ENCODE data around the gene SNRPD3.

Gene SNRPD3

DNA sequence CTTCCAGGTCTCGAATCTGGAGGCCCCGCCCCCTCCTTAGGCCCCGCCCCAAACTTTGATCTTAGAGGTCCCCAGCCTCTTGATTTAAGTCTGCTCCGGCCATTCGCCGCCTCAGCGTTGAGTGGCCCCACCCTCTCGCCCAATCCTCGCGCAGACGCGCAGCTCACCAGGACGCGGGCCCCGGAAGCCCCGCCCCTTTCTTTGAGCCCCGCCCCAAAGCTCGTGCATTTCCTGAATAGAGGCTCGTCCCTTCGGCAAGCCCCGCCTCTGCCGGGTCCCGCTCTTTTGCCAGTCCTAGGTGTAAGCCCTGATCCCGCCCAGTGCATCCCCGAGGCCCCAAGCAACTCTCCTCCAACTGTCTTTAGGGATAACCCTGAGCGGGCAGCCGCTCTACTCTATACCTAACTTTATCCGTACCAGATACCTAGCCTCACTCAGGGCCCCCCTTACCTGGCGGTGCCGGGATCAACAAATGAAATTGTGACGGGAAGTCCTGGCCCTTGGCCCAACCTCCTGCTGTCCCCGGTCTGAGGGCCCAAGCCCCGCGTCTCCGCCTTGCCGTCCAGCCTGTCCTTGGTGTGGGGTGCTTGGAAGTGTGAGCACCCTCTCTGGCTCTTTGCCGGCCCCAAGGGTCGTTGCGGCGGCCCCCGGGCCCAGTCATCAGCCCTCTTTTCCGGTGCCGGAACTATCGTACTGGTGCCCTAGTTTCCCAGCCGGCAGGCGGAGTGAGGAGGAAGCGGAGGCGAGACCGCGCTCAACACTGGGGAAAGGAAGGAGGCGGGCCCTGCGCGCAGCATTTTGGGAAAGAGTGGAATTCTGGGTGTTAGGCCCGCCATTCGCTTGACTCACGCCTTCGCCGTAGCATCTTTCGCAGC, at the start of gene SNRPD3:
SNRPD3 (plus strand) TSS at position 835 of the 875 bp plus-strand sequence. CDS start 1,676 bp downstream, outside the sequence.
- H3K4me3 ChIP-seq (ENCODE audit: low read length) = peak within 1 kb of the TSS; percentile 100
- TF ChIP-seq, protein P1, sequence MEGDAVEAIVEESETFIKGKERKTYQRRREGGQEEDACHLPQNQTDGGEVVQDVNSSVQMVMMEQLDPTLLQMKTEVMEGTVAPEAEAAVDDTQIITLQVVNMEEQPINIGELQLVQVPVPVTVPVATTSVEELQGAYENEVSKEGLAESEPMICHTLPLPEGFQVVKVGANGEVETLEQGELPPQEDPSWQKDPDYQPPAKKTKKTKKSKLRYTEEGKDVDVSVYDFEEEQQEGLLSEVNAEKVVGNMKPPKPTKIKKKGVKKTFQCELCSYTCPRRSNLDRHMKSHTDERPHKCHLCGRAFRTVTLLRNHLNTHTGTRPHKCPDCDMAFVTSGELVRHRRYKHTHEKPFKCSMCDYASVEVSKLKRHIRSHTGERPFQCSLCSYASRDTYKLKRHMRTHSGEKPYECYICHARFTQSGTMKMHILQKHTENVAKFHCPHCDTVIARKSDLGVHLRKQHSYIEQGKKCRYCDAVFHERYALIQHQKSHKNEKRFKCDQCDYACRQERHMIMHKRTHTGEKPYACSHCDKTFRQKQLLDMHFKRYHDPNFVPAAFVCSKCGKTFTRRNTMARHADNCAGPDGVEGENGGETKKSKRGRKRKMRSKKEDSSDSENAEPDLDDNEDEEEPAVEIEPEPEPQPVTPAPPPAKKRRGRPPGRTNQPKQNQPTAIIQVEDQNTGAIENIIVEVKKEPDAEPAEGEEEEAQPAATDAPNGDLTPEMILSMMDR (IDR thresholded peaks at IDR 0.05; ENCODE audit: insufficient read depth, low read depth, low read length, missing control alignments) = peak; percentile 34
- peak; percentile 99 for DNase-seq (ENCODE audit: low read depth)

DNA sequence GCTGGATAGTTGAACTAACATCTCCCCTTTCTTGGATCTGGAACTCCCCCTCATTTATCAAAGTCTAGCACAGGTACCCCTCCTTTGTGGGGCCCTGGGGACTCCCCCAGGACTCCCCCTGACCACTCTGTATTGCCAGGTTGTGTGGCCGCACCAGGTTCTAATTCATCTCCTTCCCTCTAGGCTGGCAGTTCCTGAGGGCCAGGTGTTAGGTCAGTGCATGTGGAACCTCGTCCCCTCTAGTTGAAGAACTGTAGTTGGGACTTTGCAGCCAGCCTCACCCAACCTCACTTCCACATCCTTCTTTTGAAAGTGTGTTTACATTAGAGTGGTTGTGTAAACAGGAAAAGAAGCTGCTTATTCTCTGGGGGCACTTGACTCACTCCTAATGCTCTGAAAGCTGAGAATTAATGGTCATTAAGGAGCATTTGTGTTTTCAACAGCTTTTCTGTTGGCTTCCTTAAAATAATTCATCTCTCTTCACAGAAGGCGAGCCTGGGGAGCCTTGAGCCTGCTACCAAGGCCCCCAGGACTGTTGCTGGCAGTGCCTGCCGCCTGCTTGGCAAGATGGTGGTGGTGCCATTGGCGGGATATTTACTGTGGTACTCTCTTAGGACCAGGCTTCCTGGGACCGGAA, 48.9 kb upstream of the SNRPD3 start:
- DNase-seq (ENCODE audit: low read depth) = peak; percentile 66
- TF ChIP-seq, protein P1 (IDR thresholded peaks at IDR 0.05; ENCODE audit: insufficient read depth, low read depth, low read length, missing control alignments) = no peak
- no peak overlapping the region for H3K4me3 ChIP-seq (ENCODE audit: low read length)

DNA sequence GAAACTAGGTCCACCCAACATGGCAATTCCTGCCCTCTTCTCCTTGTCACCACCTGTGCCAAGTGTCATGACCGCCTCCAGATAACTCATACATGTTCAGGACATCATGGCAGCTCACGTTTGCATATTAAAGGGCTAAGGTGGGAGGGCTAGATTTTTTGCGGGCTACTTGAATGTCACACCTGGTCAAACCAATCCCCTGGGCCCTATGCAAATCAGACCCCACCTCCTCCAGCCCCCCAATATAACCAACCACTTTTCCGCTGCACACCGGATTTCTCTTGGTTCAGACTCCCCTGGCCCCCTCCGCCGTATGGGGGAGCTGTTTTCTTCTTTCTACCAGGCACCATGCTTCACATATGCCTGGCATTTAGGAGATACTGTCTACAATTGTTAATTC, 48.1 kb upstream of the SNRPD3 start:
- DNase-seq (ENCODE audit: low read depth) = no peak
- TF ChIP-seq, protein P1 (IDR thresholded peaks at IDR 0.05; ENCODE audit: insufficient read depth, low read depth, low read length, missing control alignments) = no peak
- H3K4me3 ChIP-seq (ENCODE audit: low read length) = no peak overlapping the region

DNA sequence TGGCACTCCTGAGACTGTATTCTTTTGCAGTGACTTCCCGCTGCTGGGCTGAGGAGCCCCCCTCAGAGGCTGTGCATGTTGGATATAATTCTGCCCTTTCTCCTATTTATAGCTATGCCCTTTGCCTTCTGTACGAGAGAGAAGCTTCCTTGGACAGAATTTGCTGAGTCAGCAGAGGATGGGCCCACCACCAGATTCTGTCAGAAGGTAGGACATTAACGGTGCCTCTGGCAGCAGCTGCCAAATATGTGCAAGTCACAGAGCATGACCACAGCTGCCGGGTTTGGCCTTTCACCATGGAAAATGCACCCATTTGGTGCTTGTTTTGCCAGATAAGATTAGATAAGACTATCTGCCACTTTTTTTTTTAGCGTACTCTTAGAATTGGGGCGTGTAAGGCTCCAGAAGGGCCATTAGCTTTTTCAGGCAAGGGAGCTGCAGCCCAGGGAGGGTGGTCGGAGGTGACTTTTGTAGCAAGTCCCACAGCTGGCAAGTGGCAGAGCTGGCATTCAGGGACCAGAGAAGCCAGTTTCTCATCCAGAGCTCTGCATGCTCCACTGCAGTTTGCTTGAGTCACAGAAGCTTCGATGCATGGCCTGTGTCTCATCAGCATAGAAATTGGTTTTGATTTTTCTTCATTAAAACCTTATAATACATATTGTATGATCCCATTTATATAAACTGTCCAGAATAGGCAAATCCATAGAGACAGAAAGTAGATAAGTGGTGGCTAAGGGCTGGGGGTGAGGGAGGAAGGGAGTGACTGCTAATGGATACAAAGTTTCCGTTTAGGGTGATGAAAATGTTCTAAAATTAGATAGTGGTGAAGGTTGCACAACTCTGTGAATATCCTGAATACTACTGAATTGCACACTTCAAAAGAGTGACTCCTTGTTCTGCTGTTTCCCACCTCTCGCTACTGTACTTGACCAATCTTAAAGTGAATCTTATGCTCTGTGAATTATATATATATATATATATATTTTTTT, 44.9 kb upstream of the SNRPD3 start:
- peak; percentile 35 for DNase-seq (ENCODE audit: low read depth)

DNA sequence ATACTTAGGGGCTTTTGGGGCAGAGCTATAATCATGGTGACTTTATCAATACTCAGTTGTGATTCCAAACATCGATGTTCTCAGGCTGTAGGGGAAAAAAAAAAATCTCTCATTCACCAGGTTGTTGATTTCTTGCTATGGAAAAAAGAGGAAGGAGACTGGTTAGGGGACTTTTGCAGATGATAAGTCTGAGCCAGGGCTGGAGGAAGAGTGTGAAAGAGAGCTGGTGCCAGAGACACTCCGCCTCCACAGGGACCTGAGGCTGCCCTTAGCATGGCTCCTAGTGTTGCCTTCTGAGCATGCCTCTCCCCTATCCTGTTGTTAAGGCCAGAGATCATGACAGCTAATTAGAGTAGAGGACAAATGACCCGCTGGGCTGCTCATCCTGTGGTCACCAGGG, 43.8 kb upstream of the SNRPD3 start:
- no peak overlapping the region for H3K4me3 ChIP-seq (ENCODE audit: low read length)
- DNase-seq (ENCODE audit: low read depth) = no peak
- TF ChIP-seq, protein P1 (IDR thresholded peaks at IDR 0.05; ENCODE audit: insufficient read depth, low read depth, low read length, missing control alignments) = no peak

More for the DNA sequence above, 44.9 kb upstream of the SNRPD3 start:
- H3K4me3 ChIP-seq (ENCODE audit: low read length) = no peak overlapping the region
- TF ChIP-seq, protein P1 (IDR thresholded peaks at IDR 0.05; ENCODE audit: insufficient read depth, low read depth, low read length, missing control alignments) = no peak

Measured in epithelial cell of esophagus (primary cell).